GM19239 (cell line): Measurements from ENCODE around the gene PTPRN2.

ENCODE experiments used
- DNase-seq: peaks from one replicate; pipeline ENCODE4 v3.0.0; 2011; ENCODE audit warnings: low spot score; ENCODE audit not compliant: insufficient read length
- FAIRE-seq: peaks from 2 replicates; lab custom pipeline; 2011; peaks lifted over from hg19 to GRCh38; lab: Jason Lieb, UNC

PTPRN2 gene

DNA sequence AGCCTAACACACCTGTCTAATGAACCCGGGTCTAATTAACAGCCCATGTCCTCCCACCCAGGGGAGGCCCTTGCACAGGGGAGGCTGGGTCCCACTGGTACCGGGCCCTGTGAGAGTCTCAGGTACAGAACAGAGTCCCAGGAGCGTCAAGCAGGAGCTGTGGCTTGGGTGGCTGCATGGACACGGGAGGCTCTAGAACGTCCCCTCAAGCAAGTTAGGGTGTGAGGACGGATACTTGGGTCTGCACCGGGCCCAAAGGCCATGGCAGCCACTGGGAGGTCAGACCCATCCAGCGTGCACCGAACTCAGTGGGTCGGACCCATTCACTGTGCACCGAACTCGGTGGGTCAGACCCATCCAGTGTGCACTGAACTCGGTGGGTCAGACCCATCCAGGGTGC, 941.1 kb downstream of the PTPRN2 start:
- FAIRE-seq = no peak
- DNase-seq = no peak

DNA sequence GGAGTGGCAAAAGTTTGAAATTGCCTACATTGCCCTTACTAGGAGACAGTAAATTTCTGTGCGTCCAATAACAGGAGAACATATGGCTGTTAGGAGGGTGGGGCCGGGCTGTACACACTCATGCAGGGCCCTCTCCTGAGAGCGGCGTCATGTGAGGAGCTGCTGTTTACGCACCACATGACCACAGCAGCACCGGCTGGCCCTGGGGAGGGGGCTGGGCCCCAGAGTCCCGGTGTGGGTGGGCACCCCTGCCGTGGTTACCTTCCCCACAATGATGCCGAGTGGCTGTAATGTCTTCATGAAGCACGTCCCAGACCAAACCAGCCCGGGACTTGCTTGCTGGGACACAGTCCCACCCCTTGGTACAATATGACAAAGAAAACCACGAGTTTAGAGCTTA, 942.1 kb downstream of the PTPRN2 start:
- DNase-seq (no peak), FAIRE-seq (no peak)

- no peak for DNase-seq
- FAIRE-seq = no peak
These were observed 942.7 kb downstream of the PTPRN2 start for GRCh38 chr7:157644946-157645345.

- no peak for DNase-seq
- no peak for FAIRE-seq
These were observed 944.1 kb downstream of the PTPRN2 start for GRCh38 chr7:157643525-157643970.

DNA sequence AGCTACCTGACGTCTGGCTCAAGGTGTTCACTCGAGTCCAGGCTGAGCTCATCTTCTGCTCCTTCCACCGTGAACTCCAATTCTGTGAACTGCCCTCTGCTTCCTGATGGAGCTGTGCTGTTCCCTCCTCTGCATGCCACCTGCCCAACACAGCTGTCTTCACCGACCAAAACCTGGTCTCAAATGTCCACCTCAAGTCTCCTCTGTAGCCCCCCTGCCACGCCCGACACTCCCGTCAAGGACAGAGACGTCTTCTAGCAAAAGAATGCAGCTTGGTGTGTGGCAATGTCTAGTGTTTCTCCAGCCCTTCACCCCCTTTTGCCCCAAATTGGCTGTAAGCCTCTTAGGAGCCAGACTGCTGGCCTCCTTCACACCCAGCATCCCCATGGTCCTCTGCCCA, 945.8 kb downstream of the PTPRN2 start:
- no peak for DNase-seq
- FAIRE-seq = no peak

- DNase-seq = no peak
- FAIRE-seq = no peak
These were observed 947.5 kb downstream of the PTPRN2 start for GRCh38 chr7:157640144-157640543.

- FAIRE-seq = no peak
- DNase-seq = no peak
These were observed 949.1 kb downstream of the PTPRN2 start for GRCh38 chr7:157638563-157638962.

DNA sequence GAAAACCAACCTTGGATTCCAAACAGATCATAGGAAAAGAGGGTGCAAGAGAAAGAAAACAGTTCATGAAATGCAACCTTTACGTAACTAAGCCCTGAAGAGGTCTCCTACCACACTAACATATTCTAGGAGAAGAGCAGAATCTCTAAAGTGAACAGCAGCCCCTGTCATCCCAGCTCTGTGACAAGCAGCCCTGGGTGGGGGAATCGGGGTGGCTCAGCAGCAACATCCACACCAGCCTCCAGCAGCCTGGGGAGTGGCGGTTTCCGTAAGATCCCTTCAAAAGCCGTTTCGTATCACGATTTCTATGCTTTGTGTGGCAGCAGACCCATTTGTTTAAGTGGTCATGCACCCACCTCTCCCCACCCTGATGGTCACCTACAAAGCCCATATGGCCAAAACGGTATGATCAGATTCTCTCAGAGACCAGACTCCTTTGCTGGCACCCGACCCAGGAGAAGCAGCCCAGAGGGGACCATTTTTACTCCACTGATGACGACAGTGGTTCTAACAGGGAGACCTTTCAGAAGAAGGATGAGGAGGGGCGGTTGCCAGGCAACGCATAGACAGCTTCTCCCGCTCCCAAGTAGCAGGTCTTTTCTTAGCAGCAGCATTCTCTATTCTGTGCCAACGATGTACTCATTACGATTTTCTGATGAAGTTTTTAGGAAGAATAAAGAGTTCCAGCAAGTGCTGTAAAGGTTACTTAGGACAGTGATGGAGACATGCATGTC, 950.2 kb downstream of the PTPRN2 start:
- DNase-seq (no peak), FAIRE-seq (no peak)

DNA sequence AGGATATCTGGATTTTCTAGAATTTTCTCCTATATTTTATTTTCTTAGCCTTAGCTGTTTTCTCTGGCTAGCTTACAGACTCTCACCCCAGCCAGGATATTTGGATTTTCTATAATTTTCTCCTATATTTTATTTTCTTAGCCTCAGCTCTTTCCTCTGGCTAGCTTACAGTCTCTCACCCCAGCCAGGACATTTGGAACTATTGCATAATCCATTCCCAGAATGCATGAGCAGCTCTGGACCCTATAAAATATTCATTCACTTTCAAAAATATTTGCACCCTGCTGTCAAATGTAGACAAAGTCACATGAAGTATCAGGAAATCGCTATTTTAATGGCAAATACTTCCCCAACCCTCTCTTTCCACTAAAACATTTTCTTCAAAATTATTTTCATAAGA, 952.0 kb downstream of the PTPRN2 start:
- FAIRE-seq (no peak), DNase-seq (no peak)

- FAIRE-seq (no peak), DNase-seq (no peak)
These were observed 952.5 kb downstream of the PTPRN2 start for GRCh38 chr7:157635148-157635500.

DNA sequence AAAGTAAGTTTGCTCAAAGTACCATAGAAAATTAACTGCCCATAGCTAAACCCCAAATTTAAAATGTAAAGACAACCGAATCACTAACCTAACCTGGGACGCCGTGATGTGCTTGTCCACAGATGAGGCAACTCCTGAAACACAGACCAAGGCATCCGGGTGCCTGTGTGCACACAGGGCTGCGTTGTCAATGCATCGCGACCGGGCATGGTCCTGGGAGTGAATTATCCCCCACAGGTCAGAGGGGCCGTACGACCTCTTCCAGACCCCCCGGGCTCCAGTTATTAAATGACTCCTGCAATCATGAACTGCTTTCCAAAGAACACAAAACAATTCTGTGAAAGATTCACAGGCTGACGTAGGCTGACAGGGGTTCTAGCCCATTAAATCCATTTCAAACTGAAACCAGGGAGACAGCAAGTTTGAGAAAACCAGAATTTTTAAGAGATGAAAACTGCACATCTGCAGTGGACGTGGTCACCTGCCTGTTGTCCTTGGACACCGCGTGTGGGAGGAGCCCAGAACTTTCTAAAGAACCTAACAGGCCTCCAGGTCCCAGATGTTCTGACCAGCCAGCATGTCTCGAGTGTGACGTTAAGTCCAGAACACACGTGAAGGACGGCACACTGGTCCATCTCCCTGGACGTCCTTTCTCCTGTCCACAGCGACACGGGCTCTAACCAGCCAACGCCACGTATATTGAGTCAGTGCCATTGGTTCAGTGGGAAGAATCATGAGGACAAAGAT, 953.0 kb downstream of the PTPRN2 start:
- FAIRE-seq (no peak), DNase-seq (no peak)

DNA sequence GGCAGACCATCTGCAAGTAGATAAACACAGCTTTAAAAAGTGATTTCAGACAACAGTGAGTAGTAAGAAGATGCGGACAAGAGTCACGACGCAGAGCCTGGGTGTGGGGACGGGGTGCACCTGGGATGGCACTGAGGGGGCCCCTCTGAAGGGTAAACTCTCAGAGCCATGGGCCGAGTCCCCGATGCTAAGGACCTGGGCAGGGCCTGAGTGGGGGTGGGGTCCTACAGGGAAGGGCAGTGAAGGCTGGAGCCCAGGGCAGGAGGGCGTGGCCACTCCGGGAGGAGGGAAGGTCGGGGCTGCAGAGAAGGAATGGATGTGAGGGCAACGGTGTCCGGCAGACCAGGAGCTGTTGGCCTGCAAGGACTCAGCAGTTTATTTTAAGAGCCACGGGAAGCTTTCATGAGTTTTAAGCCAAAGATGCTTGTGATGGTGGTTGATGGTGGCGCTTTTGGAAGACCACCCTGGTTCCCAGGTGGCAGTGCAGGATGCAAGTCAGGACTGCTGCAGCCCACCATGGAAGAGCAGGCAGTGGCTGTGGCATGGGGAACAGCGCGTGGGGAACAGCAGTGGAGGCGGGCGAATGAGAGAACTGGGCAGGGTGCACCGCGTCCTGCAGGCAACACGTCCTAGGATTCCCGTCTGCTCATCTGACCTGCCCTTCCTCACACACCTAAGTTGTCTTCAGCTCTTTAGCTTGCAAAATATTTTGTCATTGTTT, 954.0 kb downstream of the PTPRN2 start:
- DNase-seq (no peak), FAIRE-seq (no peak)

DNA sequence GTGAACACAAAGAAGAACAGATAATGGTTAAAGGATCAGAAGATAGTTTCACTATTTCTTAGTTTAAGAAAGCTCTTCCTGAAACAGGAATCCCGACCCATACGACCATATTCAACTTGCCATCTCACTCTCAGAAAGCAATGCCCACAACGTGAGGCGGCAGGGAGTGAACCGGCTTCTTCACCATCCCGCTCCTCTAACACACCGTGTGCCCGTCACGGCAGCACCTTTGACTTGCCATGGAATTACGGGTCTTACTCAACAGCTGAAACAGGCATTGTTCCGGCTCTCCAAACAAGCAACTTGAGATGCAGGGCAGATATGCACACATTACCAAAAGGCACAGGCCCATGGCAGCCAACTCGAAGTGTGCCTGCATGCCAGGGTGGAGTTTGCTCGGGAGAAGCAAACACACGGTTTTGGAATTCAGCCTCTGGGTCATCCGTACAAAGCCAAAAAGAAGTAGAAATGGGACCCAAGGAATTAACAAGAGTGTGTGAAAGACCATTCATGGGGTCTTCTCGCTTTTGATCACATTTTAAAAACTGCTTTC, 957.2 kb downstream of the PTPRN2 start:
- no peak for FAIRE-seq
- no peak for DNase-seq

- DNase-seq = no peak
- FAIRE-seq = no peak
These were observed 959.2 kb downstream of the PTPRN2 start for GRCh38 chr7:157628456-157628855.

- FAIRE-seq (no peak), DNase-seq (no peak)
These were observed 960.0 kb downstream of the PTPRN2 start for GRCh38 chr7:157627646-157628045.

- no peak for DNase-seq
- no peak for FAIRE-seq
These were observed 960.6 kb downstream of the PTPRN2 start for GRCh38 chr7:157627033-157627432.

GRCh38 chr7:157625973-157626742, 961.5 kb downstream of the PTPRN2 start:
- FAIRE-seq = no peak
- no peak for DNase-seq

DNA sequence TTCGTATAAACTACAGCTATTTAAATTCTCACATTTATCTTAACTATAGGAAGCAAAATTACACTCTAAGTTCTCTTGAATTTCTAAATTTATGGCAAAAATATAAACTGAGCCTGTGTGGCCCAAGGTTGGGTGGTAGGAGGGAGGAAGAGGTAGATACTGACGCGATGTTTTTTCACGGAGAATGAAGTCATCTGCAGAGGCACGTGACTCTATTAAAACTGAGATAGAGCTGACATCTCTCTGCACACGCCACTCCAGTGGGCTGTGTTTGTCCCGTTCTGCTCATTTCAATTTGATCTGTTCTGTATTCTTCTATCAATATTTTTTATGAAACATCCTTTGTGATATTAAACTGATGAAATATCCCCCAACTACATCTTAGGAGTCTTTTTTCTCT, 964.1 kb downstream of the PTPRN2 start:
- FAIRE-seq = no peak
- DNase-seq = no peak

DNA sequence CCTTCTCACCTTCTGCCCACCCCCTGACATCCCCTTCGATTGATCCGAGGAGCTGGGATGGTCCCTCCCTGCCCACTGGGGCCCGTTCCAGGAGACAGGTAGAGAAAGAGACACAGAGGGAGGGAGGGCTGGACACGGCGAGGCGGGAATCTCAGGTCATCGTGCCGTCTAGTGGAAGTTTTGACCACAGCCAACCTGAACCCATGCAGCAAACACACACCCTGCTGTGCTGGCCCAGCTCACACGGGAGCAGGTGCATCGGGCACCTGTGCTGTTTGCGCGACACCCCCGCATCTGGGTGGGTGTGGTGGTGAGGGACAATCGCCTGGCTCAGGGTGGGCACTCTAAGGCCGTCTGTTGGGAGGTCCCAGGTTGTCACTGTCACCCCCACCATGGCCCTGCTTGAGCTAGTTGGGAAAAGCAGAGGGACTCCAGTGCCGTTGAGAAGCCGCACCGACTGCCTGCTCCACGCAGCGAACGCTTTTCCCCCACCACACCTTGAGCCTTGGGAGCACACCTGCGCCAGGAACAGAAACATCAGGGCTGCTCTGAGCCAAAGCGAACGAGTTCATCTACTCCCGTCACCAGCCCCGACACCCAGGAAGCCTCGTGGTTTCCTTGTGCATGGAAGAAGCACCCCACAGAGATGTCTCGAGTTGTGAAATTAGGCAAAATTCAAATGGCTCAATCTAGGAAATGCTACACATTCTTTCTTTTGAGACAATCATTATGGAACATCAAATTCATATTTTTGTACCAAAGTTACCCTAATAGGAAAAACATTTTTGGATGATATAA, 965.0 kb downstream of the PTPRN2 start:
- FAIRE-seq = no peak
- no peak for DNase-seq
